ENCODE measurements around the gene ARHGAP19. TPM values are rescaled to one million over a fixed set of nuclear protein-coding genes. Genes with fewer than 3 reads are reported as not detected.

ARHGAP19 gene
- total and polyA plus RNA-seq, 2 of the 8 experiments (the other 6 are each of a cell fraction or from before 2014, with no cell fraction given), result 13.3 to 32.1 TPM

GRCh38 chr10:97203220-97203619, 89.2 kb downstream of the ARHGAP19 start:
- Histone ChIP-seq H2BK5ac (ENCODE audit: low read depth, low read length) (no peak overlapping the region), H2BK15ac (ENCODE audit: low read length) (no peak overlapping the region), H4K5ac (ENCODE audit: insufficient read length, low read depth, low read length) (no peak overlapping the region), H3K23ac (ENCODE audit: insufficient read length) (no peak overlapping the region), H3K18ac (ENCODE audit: extremely low read depth, low read length) (no peak overlapping the region), H3K4me3 (ENCODE audit: extremely low read depth in 1 of 4, insufficient read depth in 2 of 4, low read depth in 3 of 4, low read length in 4 of 4) (no peak overlapping the region), H3K79me1 (ENCODE audit: low read depth, low read length) (no peaks in the 10 kb centered on the region), H2BK120ac (replicated peaks; ENCODE audit: low read depth, low read length) (no peak overlapping the region), H3K4ac (replicated peaks; ENCODE audit: insufficient read length, low read depth, low read length) (no peak overlapping the region), H3K4me1 (replicated peaks in 1 of 4; ENCODE audit: control insufficient read depth in 3 of 4, insufficient read depth in 4 of 4, low read length in 3 of 4) (0 out of 7 replicates have a peak, but pooled peaks cover 0 to 4% (median 0%) of the 10 kb centered on the region in 4 experiments), H3K56ac (replicated peaks; ENCODE audit: insufficient read length, low read depth, low read length) (no peak overlapping the region), H3K27ac (ENCODE audit: low read depth, low read length) (no peak overlapping the region), H2AFZ (ENCODE audit: low read length) (no peak overlapping the region), H3K23me2 (ENCODE audit: low read depth, low read length) (no peaks in the 10 kb centered on the region), H2BK20ac (ENCODE audit: low read length) (no peak overlapping the region), H2AK5ac (ENCODE audit: low read depth, low read length) (no peak overlapping the region), H3K27me3 (replicated peaks in 1 of 4; ENCODE audit: control insufficient read depth in 3 of 4, extremely low read depth in 1 of 4, insufficient read depth in 3 of 4, low read length in 3 of 4) (no peaks in the 10 kb centered on the region), H4K20me1 (replicated peaks in 1 of 2; ENCODE audit: control insufficient read depth in 1 of 2, insufficient read depth in 2 of 2, low read length in 2 of 2) (no peaks in the 10 kb centered on the region), H4K91ac (replicated peaks; ENCODE audit: insufficient read length, low read length) (no peak overlapping the region), H3K9me3 (ENCODE audit: insufficient read depth in 2 of 2, low read depth in 1 of 2, low read length in 1 of 2) (no peaks in the 10 kb centered on the region), H3K36me3 (ENCODE audit: control insufficient read depth in 2 of 4, insufficient read depth in 4 of 4, low read length in 3 of 4) (no peaks in the 10 kb centered on the region), H3K4me2 (ENCODE audit: insufficient read depth in 1 of 2, low read depth in 2 of 2, low read length in 2 of 2) (no peak overlapping the region), H4K8ac (ENCODE audit: extremely low read depth, insufficient read depth, low read length) (no peak overlapping the region), H3K79me2 (ENCODE audit: control insufficient read depth in 1 of 2, insufficient read depth in 2 of 2, low read length in 2 of 2) (no peaks in the 10 kb centered on the region), H3K14ac (ENCODE audit: insufficient read length) (no peak overlapping the region), H2BK12ac (ENCODE audit: low read depth, low read length) (no peak overlapping the region), H3K9ac (replicated peaks in 1 of 4; ENCODE audit: extremely low read depth in 1 of 4, low read depth in 3 of 4, low read length in 3 of 4) (no peak overlapping the region)
- TF ChIP-seq NANOG (IDR thresholded peaks at IDR 0.05; ENCODE audit: insufficient read depth, low read depth, low read length, poor library complexity, severe bottlenecking) (peak; percentile 62), MAFK (IDR thresholded peaks at IDR 0.05; ENCODE audit: low read depth, low read length) (no peak), KDM1A (IDR thresholded peaks at IDR 0.05; ENCODE audit: borderline replicate concordance, low read length) (peak; percentile 11; the same call in 1 of the 2 replicates)
- 88% methylated on average over 7 of the region's 7 CpGs; no CpG with 5 or more reads in 1 of the 2 experiments for WGBS, 2 experiments (ENCODE audit: extremely low coverage in 1 of 2, insufficient coverage in 1 of 2, insufficient read length in 1 of 2, insufficient replicate concordance in 2 of 2, low coverage in 1 of 2, low lambda C conversion rate in 2 of 2, missing lambda C conversion rate in 1 of 2)
- POLR2A ChIA-PET (ENCODE audit: partially characterized antibody), result no interaction called here
- DNase-seq (ENCODE audit: low read depth in 1 of 2, low spot score in 2 of 2), result no peak
- CTCF ChIA-PET (ENCODE audit: partially characterized antibody), result interaction anchor here (0.8 to 44.6 kb wide), 11 partner anchors 6 to 165 kb away, joined by 3 to 1348 read pairs (median 7); partner anchors contain the start of gene SLIT1
- FAIRE-seq, result no peak
